Breast epithelium (tissue), 4 donors: Measurements from ENCODE around the gene AFG3L2. TPM values are rescaled to one million over a fixed set of nuclear protein-coding genes. Genes with fewer than 3 reads are reported as not detected.
A peak's percentile ranks its signal among the peaks of the same experiment; 100 is the strongest.

Source experiments
- DNase-seq, 2 donors: peaks; one replicate each; pipeline ENCODE4 v3.0.0-alpha.2; 2019; ENCODE audit warnings: low spot score in 2 of 2
- H3K27ac ChIP-seq, 2 donors: fragments of 200-600 bp; sonication (generic) in 1 of 2; one replicate each; pipeline ENCODE4 v1.5.1; 2016 to 2019; ENCODE audit warnings: mild to moderate bottlenecking in 1 of 2
- H3K27me3 ChIP-seq, 2 donors: fragments of 200-600 bp; sonication (generic) in 1 of 2; one replicate each; pipeline versions ENCODE4 v1.5.1 to v1.6.0; 2017 to 2019; ENCODE audit warnings: control low read depth in 1 of 2, mild to moderate bottlenecking in 1 of 2
- H3K36me3 ChIP-seq: fragments of 200-600 bp; one replicate; pipeline ENCODE4 v1.5.1; 2019
- H3K4me1 ChIP-seq, 2 donors: fragments of 200-600 bp; sonication (generic); one replicate each; pipeline ENCODE4 v1.5.1; 2016 to 2019; ENCODE audit warnings: control low read depth in 1 of 2
- H3K4me3 ChIP-seq, 3 donors: fragments of 200-600 bp; sonication (generic); 1 replicate in 2 of 3; 2 replicates in 1 of 3; pipeline ENCODE4 v1.5.1; 2016 to 2019; ENCODE audit warnings: mild to moderate bottlenecking in 3 of 3, moderate library complexity in 2 of 3
- H3K9me3 ChIP-seq, 2 donors: fragments of 200-600 bp; sonication (generic) in 1 of 2; one replicate each; pipeline ENCODE4 v1.5.1; 2016 to 2019; ENCODE audit warnings: control low read depth in 1 of 2
- CTCF ChIP-seq, 3 donors: fragments of 450-650 bp; IDR thresholded peaks; one replicate each; pipeline ENCODE4 v1.5.1; 2016 to 2017; ENCODE audit warnings: antibody characterized with exemption in 3 of 3, mild to moderate bottlenecking in 3 of 3, moderate library complexity in 3 of 3
- POLR2A ChIP-seq: fragments of 450-650 bp; IDR thresholded peaks from one replicate; pipeline ENCODE4 v1.6.1; 2016; ENCODE audit warnings: antibody characterized with exemption, mild to moderate bottlenecking, moderate library complexity
- POLR2AphosphoS5 ChIP-seq, 3 donors: sonication (generic); formaldehyde crosslinking; IDR thresholded peaks; one replicate each; pipeline ENCODE4 v1.6.1; 2017; ENCODE audit warnings: antibody characterized with exemption in 3 of 3
- intact Hi-C: fragments of 100-400 bp; cut with DNase I; formaldehyde crosslinking; loops from one replicate; pipeline ENCODE4 v1.15.1; 2023; ENCODE audit warnings: low total_unique reads
- total RNA-seq, 3 donors: library from RNA; depleted of rRNA; stranded (reverse); fragments of >200 nt; gene quantifications; one replicate each; pipeline ENCODE4 v1.1.0, GENCODE V29; 2016

The AFG3L2 gene
- total RNA-seq, 3 donors from 2014 or later: 37.0 to 43.5 (median 42.7) TPM

- H3K27me3 ChIP-seq: no peaks in the 10 kb centered on the region
- H3K36me3 ChIP-seq: no peaks in the 10 kb centered on the region
- no peak for TF ChIP-seq POLR2A
- no peak for TF ChIP-seq POLR2AphosphoS5 (IDR thresholded peaks at IDR 0.05)
- no peaks in the 10 kb centered on the region for H3K9me3 ChIP-seq
- no peak for DNase-seq
- intact Hi-C loops: loop anchor here (10.0 kb wide), 1 partner anchor 258 kb away; the partner anchor contains the start of gene SPIRE1
- H3K4me1 ChIP-seq: no peaks in the 10 kb centered on the region
- no peak overlapping the region for H3K27ac ChIP-seq
- H3K4me3 ChIP-seq: no peak overlapping the region
Measured at GRCh38 chr18:12397254-12397653, 20.2 kb upstream of the AFG3L2 start.

- DNase-seq: no peak
- no peaks in the 10 kb centered on the region for H3K9me3 ChIP-seq
- intact Hi-C loops: loop anchor here (1.0 to 10.0 kb wide), 2 partner anchors 9 to 260 kb away; partner anchors contain the start of gene SPIRE1
Measured at GRCh38 chr18:12394428-12394827, 17.4 kb upstream of the AFG3L2 start.

GRCh38 chr18:12393998-12394397 lies 17.0 kb upstream of the AFG3L2 start:
- no peak for DNase-seq
- Histone ChIP-seq H3K4me1 (no peaks in the 10 kb centered on the region), H3K4me3 (no peak overlapping the region), H3K9me3 (no peaks in the 10 kb centered on the region), H3K36me3 (no peaks in the 10 kb centered on the region), H3K27ac (no peak overlapping the region), H3K27me3 (no peaks in the 10 kb centered on the region)
- intact Hi-C loops: loop anchor here (1.0 to 10.0 kb wide), 2 partner anchors 9 to 261 kb away; partner anchors contain the start of gene SPIRE1
- TF ChIP-seq POLR2A (no peak), POLR2AphosphoS5 (IDR thresholded peaks at IDR 0.05) (no peak)

More at GRCh38 chr18:12394428-12394827, 17.4 kb upstream of the AFG3L2 start:
- Histone ChIP-seq H3K27me3 (no peaks in the 10 kb centered on the region), H3K4me3 (no peak overlapping the region), H3K4me1 (no peaks in the 10 kb centered on the region), H3K27ac (no peak overlapping the region), H3K36me3 (no peaks in the 10 kb centered on the region)
- TF ChIP-seq POLR2AphosphoS5 (IDR thresholded peaks at IDR 0.05): no peak
- no peak for TF ChIP-seq CTCF (IDR thresholded peaks at IDR 0.05)
- TF ChIP-seq POLR2A: no peak

- Histone ChIP-seq H3K4me1 (no peaks in the 10 kb centered on the region), H3K27ac (no peak overlapping the region), H3K4me3 (no peak overlapping the region), H3K36me3 (no peaks in the 10 kb centered on the region), H3K9me3 (no peaks in the 10 kb centered on the region), H3K27me3 (no peaks in the 10 kb centered on the region)
- intact Hi-C loops: loop anchor here (10.0 kb wide), 1 partner anchor 261 kb away; the partner anchor contains the start of gene SPIRE1
- DNase-seq: no peak
- TF ChIP-seq POLR2AphosphoS5 (IDR thresholded peaks at IDR 0.05) (no peak), POLR2A (no peak), CTCF (IDR thresholded peaks at IDR 0.05) (no peak)
Measured at GRCh38 chr18:12393510-12393909, 16.5 kb upstream of the AFG3L2 start.

- intact Hi-C loops: loop anchor here (10.0 kb wide), 1 partner anchor 263 kb away; the partner anchor contains the start of gene SPIRE1
Measured at GRCh38 chr18:12391487-12392165, 14.6 kb upstream of the AFG3L2 start.

More at GRCh38 chr18:12391487-12392165, 14.6 kb upstream of the AFG3L2 start:
- H3K9me3 ChIP-seq: no peaks in the 10 kb centered on the region
- H3K27ac ChIP-seq: no peak overlapping the region
- H3K4me3 ChIP-seq: no peak overlapping the region
- H3K27me3 ChIP-seq: no peaks in the 10 kb centered on the region
- no peaks in the 10 kb centered on the region for H3K36me3 ChIP-seq
- TF ChIP-seq POLR2A (no peak), CTCF (IDR thresholded peaks at IDR 0.05) (peak; percentile 20 to 88 (median 85)), POLR2AphosphoS5 (IDR thresholded peaks at IDR 0.05) (peak in 1 of 3 donors; percentile 23)
- no peaks in the 10 kb centered on the region for H3K4me1 ChIP-seq
- no peak for DNase-seq
